GM21447 (cell line): ENCODE measurements around the gene RAPGEF4.
"Not testable (repeated sequence)": the region's sequence is repeated elsewhere in the genome, so short reads cannot be mapped to it uniquely, and the experiment has no call there.

Source experiments
- ATAC-seq: cut with Tn5 transposase; IDR thresholded peaks from one replicate; pipeline ENCODE4 v1.9.1; 2021; ENCODE audit not compliant: unreplicated experiment

The RAPGEF4 gene

DNA sequence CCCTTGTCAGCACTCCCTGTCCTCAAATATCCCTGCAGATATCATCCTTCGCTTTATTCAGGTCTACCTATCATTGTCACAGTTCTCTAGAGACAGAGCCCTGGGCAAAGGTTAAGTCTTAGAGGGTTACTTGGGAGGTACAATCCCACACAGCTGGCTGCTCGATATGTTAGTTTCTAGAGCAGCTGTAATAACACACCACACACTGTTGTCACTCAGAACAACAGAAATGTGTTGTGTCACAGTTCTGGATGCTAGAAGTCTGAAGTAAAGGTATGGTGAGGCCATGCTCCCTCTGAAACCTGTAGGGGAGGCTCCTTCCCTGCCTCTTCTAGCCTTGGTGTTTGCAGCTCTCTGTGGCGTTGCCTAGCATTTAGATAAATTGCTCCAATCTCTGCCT lies 9.9 kb upstream of the RAPGEF4 start:
- ATAC-seq, result no peak

DNA sequence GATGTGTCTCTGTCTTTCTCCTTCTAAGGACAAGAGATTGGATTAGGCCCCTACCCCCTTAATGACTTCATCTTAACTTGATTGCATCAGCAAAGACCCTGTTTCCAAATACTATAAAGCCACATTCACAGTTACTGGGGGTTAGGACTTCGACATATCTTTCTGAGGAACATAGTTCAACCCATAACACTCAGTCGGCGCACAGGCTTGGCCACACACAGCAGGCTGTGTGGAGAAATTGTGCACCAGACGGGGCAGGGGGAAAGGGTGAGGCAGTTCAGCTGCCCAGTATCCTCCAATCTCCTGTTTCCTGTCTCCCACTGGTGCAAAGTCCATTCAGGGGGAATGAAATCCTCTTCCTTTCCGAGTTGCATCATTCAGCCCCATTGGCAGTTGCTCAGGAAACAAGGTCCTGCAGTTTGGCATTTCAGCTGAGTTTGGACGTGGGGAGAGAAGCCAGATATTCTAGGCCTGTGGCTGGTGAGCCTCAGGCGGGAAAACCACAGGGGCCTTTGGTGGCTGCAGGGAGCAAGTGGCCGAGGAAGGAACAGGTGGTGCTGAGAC lies 9.4 kb upstream of the RAPGEF4 start:
- ATAC-seq, result no peak

DNA sequence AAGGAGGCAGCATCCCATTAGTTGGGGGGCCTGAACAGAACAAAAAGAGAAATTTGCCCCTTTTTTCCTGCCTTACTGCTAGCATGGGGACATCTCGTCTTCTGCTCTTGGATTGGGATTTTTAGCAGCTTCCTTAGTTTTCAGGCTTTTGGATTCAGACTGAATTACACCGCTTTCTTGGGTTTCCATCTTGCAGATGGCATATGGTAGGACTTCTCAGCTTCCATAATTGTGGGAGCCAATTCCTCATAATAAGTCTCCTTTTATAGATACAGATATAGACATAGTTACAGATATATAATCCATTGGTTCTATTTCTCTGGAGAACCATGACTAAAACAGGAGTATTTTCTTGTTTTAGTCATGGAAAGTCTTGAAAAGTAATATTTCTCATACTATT lies 5.2 kb upstream of the RAPGEF4 start:
- no peak for ATAC-seq

DNA sequence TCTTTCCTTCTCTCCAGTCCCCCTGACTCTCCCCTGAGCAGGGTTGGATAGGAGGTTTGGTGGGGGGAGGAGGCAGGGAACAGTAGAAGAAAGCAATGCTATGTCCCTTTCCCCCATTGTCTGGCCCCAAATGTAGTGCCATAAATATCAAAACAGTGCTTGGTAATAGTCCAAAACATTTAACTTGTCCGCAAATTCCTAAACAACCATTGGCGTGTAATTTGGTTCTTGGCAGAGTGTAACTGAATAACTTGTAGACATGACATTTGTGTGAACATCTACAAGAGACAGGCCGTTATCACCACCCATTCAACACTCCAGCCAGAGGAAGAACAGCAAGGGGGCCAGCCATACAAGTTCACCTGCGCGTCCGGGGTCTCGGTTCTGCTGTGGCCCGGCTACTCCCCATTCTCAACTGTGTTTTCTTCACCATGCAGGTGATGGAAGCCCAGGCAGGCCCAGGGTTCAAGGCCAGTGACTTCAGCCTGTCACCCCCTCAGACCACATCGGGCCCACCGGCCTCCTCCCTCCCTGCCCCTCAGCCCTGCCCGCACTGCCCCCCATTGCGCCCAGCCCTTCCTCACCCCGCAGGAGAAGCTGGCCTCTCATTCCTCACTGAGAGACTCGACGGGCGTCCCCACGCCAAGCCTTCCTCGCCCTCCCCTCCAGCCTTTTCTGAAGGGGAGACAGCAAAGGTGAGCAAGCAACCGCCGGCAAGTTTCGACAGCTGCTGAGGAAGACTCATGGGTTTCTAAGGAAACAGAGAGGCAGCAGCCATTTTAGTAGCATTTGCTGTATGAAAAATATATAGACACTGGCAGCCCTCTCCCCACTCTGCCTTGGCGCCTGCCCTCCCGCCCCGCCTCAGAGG lies 699 bp upstream of the RAPGEF4 start:
- ATAC-seq, result no peak

DNA sequence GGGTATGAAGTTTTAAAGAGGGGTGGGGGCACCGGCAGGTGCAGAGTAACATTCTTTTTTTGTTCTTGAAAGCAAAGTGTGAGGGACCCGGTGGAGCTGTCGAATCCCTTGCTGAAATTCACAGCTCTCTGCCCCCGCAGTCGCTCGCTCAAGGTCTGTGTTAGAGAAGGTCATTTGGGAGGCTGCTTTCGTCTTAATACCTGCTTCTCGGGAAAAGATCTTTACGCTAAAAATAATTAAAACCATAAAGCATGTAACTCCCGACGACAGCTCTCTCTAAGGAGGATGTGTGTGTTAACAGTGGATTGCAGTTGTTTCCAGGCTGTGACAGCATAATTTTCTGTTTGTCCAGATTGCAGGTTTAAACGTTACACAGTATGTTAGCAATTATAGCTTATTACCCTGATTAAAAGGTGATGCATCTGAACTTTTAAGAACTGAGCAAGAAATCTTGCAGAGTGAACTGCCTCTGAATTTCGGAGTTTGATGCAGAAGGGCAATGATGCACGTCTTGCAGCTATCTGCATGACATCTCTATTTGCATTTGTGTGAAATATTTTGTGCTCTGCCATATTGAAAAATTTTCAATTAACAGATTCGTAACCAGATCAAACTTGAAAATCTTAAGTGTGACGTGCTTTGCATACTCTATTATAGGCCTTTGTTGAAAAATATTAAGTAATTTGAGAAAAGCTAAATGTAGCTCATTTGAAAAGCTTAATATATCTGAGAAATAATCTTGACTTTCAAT lies 954 bp downstream of the RAPGEF4 start:
- no peak for ATAC-seq

DNA sequence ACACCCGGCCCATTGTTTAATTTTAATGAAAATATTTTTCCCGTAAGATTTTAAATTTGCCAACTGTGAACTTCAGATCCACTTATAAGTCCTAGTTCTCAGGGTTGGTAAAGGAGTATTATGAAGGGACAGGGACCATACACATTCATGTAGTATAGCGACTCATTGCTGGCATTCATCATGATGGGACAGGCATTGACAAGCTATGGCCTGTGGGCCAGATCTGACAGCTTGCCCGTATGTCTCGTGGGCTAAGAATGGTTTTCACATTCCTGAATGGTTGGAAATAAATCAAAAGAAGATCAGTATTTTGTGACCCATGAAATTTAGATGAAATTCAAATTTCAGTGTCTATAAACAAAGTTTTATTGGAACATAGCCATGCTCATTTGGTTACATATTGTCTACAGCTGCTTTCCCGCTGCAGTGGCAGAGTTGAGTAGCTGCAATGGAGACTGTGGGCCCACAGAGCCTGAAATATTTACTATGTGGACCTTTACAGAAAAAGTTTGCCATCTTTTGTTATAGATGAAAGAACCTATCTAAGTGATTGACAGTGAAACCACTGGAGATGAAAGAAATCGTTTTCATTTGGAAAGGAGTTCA lies 4.1 kb downstream of the RAPGEF4 start:
- no peak for ATAC-seq

DNA sequence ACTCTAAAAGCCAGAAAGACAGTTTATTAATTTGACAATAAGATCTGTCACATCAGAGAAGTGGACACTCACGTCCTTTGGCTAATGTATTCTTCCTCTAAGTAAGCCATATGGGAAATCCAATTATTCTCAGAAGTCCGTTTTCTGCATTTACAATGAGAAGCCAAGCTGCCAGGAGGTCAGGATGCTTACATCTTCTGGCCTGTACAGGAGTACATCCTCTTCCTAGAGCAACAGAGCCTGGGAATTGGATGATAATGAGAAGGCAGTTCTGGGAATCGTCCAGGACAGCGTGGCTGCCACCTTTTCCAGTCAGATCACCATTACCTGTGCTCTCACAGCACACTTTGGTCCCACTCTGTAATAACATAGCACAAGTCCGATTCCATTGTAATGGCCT lies 5.2 kb downstream of the RAPGEF4 start:
- ATAC-seq, result no peak

DNA sequence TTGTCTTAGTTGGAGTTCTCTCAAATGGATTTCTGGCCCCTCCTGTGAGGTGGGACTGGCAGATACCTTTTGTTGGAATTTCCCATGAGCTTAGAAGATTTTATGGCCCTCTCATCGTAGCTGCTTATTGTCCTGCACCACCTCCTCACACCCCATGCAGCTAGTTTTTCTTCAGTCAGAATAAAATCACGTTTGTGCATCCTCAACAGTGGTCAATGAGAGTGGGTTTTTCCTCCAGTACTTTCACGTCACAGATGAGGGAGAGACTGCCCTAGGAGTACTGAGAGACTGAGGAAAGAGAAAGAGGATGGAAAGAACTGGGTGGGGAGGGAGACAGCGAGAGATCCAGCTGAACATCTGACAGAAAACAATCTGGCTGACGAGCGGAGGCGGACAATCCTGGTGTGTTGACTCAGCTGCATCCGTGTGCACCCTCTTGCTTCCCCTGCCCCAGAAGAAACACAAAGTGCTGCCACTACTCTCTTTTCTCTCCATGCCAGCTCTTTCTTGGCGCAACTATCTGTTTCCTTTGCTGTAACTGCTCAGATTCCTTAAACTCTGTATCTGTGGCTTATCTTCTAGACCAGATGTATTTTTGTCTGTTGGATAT lies 7.4 kb downstream of the RAPGEF4 start:
- ATAC-seq, result no peak

DNA sequence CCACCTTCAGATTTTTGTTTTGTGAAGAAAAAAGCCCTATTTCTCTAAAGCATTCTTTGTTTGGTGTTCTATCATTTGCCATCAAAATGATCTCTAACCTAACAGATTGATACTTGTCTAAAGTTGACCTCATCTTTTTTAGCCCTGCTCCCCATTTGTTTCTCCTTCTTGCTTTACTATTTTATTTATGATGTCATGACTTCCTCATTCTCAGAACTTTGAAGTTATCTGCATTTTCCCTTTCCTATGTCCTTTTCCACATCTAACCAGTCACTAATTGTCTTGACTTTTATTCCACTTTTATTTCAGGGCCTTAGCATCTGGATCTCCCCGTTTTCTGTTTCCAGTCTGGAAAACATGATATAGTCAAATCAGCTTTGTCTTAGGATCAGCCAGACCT lies 8.3 kb downstream of the RAPGEF4 start:
- ATAC-seq, result no peak

DNA sequence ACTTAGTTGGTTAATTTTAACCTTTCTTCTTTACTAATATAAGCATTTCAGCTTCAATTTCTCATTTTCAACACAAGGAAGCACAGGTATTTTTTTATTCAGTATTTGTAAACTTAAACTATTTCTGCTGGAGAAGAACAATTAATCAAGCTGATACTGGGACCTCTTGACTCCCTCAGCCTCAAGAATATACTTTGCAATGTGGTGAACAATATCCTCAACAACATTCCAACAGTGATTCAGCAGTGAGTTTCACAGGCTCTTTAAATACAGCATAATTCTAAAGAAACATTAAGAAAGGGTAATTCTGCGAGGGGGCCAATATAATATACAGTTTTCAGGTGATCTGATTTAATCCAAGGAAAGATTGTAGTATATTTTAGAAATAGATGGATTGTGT lies 10.0 kb downstream of the RAPGEF4 start:
- no peak for ATAC-seq

DNA sequence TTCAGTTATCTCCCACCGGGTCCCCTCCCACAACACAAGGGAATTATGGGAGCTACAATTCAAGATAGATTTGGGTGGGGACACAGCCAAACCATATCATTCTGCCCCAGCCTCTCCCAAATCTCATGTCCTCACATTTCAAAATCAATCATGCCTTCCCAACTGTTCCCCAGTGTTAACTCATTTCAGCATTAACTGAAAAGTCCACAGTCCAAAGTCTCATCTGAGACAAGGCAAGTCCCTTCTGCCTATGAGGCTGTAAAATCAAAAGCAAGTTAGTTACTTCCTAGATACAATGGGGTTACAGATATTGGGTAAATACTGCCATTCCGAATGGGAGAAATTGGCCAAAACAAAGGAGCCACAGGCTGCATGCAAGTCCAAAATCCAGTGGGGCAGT lies 12.9 kb downstream of the RAPGEF4 start:
- ATAC-seq, result not testable (repeated sequence)

DNA sequence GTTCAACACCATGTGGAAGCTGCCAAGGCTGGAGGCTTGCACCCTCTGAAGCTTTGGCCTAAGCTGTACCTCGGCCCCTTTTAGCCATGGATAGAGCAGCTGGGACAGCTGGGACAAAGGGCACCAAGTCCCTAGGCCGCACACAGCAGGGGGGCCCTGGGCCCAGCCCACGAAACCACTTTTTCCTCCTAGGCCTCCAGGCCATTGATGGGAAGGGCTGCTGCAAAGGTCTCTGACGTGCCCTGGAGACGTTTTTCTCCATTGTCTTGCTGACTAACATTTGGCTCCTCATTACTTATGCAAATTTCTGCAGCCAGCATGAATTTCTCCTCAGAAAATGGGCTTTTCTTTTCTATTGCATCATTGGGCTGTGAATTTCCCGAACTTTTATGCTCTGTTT lies 13.7 kb downstream of the RAPGEF4 start:
- ATAC-seq, result no peak

DNA sequence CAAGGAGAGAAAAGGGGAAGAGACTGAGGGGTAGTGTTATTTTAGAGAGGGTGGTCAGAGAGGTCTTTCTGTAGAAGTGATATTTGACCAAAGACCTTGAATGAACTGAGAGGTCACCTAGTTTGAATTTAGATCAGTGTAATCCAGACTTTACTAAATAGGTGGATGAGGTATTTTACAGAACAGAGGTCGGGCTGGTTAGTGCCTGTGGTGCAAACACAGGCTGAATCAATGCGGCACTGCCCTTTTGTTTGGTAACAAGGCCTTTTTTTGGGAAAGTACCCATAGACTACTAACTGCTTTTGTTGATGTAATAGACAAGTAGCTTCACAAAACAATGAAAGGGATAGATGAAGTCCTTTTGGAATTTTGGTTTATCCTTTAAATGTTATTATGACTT lies 15.9 kb downstream of the RAPGEF4 start:
- no peak for ATAC-seq

DNA sequence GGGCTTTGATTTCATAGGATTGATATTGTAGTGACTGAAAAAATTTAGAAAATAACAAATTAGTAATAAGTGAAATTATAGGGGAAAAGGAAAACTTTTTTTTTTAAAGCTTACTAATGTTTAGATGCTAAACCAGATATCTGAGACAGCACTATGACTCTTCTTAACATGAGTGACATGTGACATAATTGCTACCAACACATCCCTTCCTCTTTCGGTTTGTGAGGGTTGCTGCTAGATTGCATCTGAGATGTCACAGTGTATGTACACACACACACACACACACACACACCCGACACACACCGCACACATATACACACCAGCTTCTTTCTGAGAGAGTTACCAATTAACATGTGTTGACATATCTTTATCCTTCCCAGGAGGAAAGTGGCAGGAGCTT lies 18.0 kb downstream of the RAPGEF4 start:
- ATAC-seq, result no peak

DNA sequence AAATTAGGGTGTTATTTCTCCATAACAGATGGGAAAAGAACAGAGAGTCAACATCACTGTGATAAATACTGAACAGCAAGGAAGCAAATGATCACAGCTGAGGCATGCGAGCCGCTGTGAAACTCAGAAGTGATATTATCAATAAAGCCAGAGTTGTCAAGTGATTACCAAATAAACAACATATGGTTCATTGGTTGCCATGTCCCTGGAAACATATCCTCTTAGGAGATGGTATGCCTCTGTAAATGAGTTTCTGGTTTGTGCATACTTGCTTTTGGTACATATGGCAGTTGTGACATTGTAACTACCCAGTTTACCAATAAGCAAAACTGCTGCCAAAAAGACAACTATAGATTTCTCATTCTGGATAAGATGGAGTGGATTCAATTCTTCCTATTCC lies 23.8 kb downstream of the RAPGEF4 start:
- no peak for ATAC-seq

DNA sequence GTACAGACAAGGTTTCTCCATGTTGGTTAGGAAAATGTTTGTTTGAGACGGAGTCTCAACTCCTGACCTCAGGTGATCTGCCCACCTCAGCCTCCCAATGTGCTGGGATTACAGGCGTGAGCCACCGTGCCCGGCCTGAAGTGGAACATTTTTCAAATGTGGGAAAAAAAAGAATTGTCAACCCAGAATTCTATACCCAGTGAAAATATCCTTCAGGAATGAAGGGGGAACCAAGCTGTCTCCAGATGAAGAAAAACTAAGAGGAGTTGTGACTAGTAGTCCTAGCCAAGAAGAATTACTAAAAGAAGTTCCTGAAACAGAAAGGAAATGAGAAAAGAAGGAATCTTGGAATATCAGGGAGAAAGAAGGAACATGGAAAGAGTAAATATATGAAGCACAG lies 25.7 kb downstream of the RAPGEF4 start:
- no peak for ATAC-seq

DNA sequence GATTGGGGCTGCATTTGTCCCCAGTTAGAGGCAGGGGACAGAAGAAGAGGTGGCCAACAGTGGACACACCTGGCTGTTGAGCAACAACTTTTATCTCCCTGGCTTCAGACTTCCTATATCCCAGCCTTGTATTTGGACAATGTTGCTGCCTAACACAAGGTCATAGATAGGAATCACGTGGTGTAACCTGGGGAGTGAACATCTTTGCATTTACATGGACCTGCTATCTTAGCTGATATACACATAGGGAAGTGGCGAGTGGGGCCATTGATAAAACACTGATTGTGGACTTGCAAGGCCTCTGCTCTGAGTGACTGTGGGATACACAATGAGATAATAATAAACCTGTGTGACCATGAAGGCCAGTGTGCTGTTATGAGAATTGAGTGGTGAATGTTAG lies 26.9 kb downstream of the RAPGEF4 start:
- ATAC-seq, result no peak

DNA sequence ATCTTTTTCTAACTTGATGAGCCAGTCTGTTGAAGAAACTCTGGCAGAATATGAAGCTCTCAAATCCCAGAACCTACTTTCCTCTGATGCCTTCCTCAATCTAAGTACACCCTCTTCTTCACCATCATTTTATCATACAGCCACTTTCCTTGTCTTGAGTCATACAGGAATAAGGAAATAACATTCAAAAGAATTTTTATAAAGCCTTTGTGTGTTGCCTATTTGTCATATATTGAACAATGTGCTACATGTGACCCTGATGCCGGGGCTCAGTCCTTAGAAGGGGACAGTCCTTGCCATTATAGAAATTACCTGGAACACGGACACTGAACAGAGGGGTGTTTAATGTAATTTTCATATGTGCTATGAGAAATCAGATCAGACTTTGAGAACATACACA lies 27.4 kb downstream of the RAPGEF4 start:
- no peak for ATAC-seq

DNA sequence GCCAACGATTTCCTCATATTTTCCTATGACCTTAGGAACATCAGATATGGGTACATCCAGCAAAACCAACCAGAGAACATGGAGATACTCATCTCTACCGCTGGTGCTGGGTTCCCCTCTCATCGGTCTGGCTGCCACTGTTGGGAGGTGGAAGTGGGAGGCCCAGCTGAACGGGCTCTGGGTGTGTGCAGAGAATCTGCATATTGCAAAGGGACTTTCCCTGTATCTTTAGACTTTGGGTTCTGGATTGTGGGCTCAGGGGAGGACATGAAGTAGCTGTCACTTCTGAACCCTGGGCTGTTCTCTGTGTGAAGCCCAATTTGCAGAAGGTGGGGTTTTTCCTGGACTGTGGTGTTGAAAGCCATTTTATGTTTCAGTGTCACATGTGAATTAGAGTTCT lies 30.0 kb downstream of the RAPGEF4 start:
- ATAC-seq, result no peak

DNA sequence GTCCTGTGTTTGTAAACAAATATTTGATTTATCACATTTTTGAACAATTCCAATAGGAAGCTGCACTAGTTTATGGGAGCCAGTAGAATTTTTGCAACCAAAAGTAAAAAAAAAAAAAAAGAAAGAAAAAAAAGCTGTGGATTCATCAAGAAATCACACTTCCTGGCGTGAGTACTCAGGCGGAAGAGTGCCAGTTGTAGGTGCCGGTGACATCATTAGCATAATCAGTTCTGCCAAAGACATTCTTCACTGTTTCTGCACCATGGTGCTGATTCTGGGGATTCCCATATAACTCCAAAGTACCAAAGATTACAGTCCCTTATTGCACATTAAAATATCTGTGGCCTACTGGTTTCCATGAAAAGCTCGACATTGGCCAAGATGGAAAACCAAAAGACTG lies 32.8 kb downstream of the RAPGEF4 start:
- ATAC-seq, result no peak

DNA sequence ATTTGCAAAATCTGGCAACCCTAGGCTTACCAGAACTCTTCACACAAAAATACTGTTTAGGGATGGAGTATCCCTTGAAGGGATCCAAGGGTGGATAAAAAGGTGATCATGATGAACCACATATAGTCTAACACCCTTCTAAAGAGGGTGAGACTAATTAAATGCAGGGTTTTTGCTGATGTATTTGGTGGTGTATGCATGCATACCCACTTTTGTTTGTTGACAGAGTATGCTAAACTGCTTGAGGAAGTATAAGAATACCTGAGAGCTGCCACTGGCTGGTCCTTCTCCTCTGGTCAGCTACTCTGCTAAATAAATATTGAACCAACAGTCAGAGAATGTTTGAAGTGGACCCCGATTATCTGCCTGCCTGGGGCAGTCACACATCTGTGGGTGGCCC lies 34.2 kb downstream of the RAPGEF4 start:
- ATAC-seq, result no peak
